Measurements from ENCODE around the gene ANGPTL7.
A peak's percentile ranks its signal among the peaks of the same experiment; 100 is the strongest.

The ANGPTL7 gene

DNA sequence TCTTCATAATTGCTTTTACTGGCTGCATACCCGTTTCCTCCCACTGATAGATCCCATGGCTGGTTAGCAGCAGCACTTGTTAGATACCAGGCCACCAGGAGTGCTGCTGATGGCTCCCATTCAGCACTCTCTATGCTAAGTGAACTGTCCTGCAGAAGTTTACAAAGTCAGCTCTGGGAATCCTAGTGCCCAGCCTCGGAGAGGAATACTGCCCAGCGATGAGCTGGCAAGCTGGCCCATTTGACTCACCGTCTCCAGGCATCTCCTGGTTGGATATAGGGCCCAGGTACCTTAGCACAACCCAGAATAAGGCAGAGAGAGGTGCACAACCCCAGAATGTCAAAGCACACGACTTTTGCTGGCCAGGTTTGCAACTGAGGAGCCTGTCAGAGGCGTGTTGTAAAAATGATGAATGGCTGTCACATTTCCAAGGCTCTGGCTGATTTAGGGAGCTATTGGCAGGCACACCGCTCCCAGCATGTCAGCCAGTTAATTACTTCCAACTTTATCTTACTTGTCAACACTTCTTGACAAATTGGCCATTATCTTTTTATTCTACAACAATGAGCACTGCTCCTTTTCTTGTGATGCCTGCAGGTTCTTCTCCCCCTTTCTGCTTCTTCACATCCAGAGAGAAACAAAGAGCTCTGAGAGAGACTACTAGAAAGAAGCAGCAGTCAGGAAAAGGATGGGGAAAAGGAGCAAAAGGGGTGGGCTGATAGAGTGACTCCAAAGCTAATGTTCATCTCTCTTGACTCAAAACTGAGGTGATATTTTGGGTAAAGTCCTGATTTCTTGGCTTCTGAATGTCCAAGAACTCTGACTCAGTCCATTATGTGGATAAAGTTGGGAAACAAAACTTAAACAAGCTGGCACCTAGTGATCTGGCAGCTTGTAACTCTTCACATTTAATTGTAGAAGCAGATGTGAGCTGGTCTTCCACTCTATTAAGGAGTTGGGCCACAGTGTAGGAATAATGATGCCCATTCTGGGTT, 10.8 kb upstream of the ANGPTL7 start (continued):
- peak; percentile 96 for TF ChIP-seq ZNF391 (tag by site-specific recombination; IDR thresholded peaks at IDR 0.05; ENCODE audit: borderline replicate concordance, low read depth)
- TF ChIP-seq ZNF544 (tag by site-specific recombination; IDR thresholded peaks at IDR 0.05), result no peak
- TF ChIP-seq ZNF580 (tag by site-specific recombination; IDR thresholded peaks at IDR 0.05), result peak; percentile 97
- TF ChIP-seq ZNF596 (tag by site-specific recombination; IDR thresholded peaks at IDR 0.05), result peak; percentile 73
- no peak for TF ChIP-seq ZBTB26 (tag by site-specific recombination; optimal IDR thresholded peaks at IDR 0.05)
- TF ChIP-seq HOXD13 (CRISPR knock-in tag; IDR thresholded peaks at IDR 0.05; ENCODE audit: borderline replicate concordance), result 0 out of 2 replicates have a peak, but pooled peaks have one; percentile 34
- TF ChIP-seq ZFP37 (tag by site-specific recombination; IDR thresholded peaks at IDR 0.05), result no peak
- TF ChIP-seq ZNF274 (IDR thresholded peaks at IDR 0.05; ENCODE audit: low read length), result no peak
- no peak for TF ChIP-seq ZNF274 (tag by site-specific recombination; IDR thresholded peaks at IDR 0.05; ENCODE audit: borderline replicate concordance)
- peak; percentile 99 for TF ChIP-seq WT1 (tag by site-specific recombination; IDR thresholded peaks at IDR 0.05)
- peak; percentile 83 for TF ChIP-seq KLF10 (tag by site-specific recombination; IDR thresholded peaks at IDR 0.05)
- TF ChIP-seq ZBTB20 (tag by site-specific recombination; IDR thresholded peaks at IDR 0.05), result no peak
- no peak for TF ChIP-seq ZNF791 (tag by site-specific recombination; IDR thresholded peaks at IDR 0.05)
- TF ChIP-seq RBAK (tag by site-specific recombination; IDR thresholded peaks at IDR 0.05), result no peak
- no peak for TF ChIP-seq ZNF677 (tag by site-specific recombination; IDR thresholded peaks at IDR 0.05)
- no peak for TF ChIP-seq ZNF169 (tag by site-specific recombination; IDR thresholded peaks at IDR 0.05)
- TF ChIP-seq ZNF280D (tag by site-specific recombination; IDR thresholded peaks at IDR 0.05), result no peak
- TF ChIP-seq ZNF639 (tag by site-specific recombination; IDR thresholded peaks at IDR 0.05), result peak; percentile 92; the same call in 1 of the 2 replicates
- peak; percentile 85 for TF ChIP-seq ZBTB17 (tag by site-specific recombination; IDR thresholded peaks at IDR 0.05)
- TF ChIP-seq TSHZ1 (tag by site-specific recombination; IDR thresholded peaks at IDR 0.05; ENCODE audit: borderline replicate concordance), result peak; percentile 99
- TF ChIP-seq ZNF202 (tag by site-specific recombination; IDR thresholded peaks at IDR 0.05; ENCODE audit: borderline replicate concordance), result no peak
- TF ChIP-seq ZEB2 (tag by site-specific recombination; IDR thresholded peaks at IDR 0.05), result peak; percentile 88
- no peak for TF ChIP-seq SETDB1 (IDR thresholded peaks at IDR 0.05; ENCODE audit: insufficient read length, low read length)
- peak; percentile 85 for TF ChIP-seq GLIS1 (tag by site-specific recombination; IDR thresholded peaks at IDR 0.05)
- TF ChIP-seq ATF2 (tag by site-specific recombination; IDR thresholded peaks at IDR 0.05; ENCODE audit: low read depth), result peak; percentile 52; the same call in 1 of the 2 replicates

Measured in HEK293 (cell line).